Measurements from ENCODE around the gene MCC.

Gene MCC

DNA sequence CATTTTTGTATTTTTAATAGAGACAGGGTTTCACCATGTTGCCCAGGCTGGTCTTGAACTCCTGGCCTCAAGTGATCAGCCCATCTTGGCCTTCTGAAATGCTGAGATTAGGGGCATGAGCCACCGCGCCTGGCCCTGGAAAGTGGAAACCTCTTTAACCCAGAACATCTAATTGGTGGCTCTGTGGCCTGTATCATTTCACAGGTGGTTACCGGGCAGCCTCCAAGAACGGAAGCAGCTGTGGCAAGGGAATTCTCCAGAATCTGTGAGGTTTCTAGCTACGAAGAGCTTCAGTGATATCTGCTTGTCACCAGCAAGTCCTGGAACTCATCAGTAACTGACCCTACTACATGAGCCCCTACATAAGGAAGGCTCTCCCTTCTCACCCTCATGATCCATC lies 316.7 kb downstream of the MCC start:
- H3K27ac ChIP-seq, result no peak overlapping the region
- no peak overlapping the region for H3K4me3 ChIP-seq

DNA sequence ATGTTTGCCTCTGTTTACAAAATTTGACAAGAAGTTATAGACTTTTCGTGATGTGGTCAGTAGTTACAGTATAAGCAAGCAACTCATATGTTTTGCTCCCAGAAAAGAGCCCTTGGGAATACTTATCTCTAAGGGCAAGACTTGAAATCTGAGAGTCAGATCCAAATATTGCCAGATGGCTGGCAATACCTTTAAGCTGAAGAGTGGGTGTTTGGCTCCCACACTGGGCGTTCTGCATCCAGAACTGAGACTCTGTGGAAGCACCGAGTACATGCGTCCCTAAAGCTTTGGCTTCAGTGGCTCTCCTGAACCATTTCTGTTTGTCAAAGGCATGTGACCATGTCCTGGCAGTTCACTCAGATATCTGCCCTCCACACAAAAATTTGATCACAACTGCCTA lies 317.5 kb downstream of the MCC start:
- no peak overlapping the region for H3K27ac ChIP-seq
- H3K4me3 ChIP-seq, result no peak overlapping the region

DNA sequence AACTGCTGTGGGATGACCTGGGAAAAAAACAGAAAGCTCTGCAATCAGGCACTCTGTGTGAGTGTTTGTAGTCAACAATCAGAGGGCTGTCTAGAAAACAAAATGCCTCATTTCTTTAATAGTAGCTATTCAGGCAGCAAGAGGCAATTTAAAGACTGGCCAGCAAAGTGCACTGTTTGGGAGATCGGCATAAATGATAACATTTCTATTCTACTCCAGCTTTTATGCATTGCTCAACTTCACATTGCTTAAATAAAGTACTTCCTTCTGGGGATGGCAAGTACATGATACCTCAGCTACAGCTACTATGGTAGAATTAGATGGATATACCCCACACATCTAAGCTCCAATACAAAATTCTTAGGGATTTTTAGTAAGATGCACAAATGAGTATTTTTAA lies 318.5 kb downstream of the MCC start:
- Histone ChIP-seq H3K27ac (peak overlapping the region in 4 of 21 experiments; percentile 1 to 24 (median 14)), H3K4me3 (no peak overlapping the region)

DNA sequence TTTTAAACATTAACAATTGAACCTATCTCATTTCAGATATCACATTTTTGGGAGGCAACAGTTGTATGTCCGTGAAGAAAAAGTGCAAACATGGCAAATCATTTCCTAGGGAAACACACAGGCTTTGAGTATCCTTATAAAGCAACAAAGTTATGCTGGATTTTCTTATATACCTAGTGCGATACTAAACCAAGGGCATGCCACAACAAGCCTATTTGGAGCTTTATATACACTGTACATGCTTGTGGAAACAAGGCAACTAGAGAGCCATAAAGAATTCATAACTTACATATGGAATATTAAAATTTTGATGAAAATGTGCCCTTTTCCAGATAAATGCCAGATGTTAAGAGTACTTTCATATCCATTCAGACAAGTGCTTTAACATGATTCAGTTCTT lies 320.3 kb downstream of the MCC start:
- Histone ChIP-seq H3K27ac (peak overlapping the region in 10 of 21 experiments; percentile 2 to 79 (median 60)), H3K4me3 (no peak overlapping the region)

DNA sequence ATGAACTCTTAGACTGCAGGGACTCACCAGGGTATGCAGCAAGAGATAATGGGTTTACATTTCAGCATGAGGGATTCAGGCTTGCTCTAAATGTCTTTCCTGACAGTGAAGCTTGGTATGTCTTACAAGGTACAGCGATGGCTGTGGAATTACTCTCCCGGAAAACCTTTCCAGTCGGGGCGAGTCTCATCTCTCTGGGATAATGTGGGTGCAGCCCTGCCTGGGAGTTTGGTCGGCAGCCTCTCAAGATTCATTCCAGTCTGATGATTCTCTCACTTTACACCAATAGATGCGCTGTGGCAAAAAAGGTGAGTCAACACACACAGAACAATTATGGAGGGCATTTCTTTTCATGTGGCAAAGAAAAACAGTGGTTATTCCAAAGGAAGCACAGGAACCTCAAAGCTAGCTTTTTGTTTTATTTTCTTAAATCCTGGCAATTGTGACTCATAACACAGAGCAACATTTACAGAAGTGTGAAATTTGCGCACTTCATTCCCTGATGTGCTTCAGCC lies 321.3 kb downstream of the MCC start:
- no peak overlapping the region for H3K4me3 ChIP-seq
- H3K27ac ChIP-seq, result peak overlapping the region in 14 of 21 experiments; percentile 13 to 79 (median 51)

DNA sequence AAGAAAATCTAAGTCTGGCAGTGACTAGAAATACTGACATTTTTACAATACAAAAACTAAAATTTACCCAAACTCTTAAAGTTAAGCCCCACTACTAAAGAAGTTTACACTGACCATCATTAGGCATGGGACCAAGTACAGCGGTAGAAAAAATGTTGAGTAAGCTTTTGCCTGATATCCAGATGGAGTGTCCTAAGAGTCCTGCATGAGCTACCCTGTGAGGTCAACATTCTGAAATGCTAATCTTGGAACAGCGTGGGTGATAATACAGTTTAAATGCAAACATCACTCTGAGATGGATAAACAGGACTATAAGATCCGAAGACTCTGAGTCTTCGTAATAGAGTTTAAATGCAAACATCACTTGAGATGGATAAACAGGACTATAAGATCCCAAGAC lies 322.0 kb downstream of the MCC start:
- H3K4me3 ChIP-seq, result no peak overlapping the region
- H3K27ac ChIP-seq, result peak overlapping the region in 11 of 21 experiments; percentile 19 to 79 (median 41)

DNA sequence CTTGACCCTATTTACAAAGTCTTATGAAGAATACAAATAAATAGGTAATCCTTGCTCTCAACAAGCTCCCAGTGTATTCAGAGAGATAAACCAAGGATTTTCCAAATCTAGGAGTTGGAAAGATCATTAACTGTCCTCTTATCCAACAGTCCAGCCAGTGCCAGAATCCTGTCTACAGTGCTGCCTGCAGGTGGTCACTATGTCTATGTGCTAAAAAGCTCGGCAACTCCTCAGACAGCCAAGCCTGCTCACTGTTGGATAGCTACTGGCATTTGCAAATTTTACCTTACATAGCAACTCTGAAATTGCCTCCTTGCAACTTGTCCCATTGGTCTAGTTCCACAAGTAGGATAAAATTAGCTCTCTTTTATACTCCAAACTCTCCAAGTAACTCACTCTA lies 324.2 kb downstream of the MCC start:
- Histone ChIP-seq H3K27ac (no peak overlapping the region), H3K4me3 (no peak overlapping the region)

DNA sequence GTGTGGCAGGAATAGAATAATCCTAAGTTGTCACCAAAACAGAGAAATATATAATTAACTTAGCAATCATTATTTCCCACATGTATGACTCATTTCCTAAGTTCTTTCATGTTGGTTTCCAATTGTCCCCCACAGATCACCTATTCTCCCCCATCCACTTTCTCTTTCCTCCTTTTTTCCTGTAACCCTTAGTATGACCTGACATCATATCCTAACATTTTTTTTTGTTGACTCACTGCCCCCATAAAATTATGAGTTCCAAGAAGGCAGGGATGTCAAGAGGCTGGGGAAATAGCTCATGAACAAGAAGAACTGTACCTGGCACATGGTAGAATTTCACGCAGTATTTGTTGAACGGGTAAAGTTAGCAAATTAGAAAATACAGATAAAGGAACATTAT lies 324.9 kb downstream of the MCC start:
- peak overlapping the region in 3 of 21 experiments; percentile 30 to 41 (median 33) for H3K27ac ChIP-seq
- no peak overlapping the region for H3K4me3 ChIP-seq

DNA sequence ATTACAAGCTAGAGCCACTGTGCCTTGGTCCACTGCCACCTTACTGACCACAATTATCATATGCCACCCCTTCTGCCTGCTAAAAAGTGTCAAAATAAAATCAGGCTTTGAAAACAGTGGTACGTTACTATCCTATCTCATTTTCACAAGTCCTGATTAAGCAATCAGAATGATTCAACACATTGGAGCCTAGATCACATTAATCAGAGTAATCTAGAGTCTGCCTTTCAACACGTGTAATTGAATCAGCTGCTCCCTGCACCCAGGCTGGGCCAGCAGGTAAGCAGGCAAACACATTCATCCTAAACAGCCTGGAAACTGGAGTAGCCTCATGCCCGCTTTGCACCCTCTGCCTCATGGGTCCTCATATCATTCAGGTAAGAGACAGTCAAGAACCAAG lies 325.5 kb downstream of the MCC start:
- peak overlapping the region in 10 of 21 experiments; percentile 1 to 72 (median 34) for H3K27ac ChIP-seq

DNA sequence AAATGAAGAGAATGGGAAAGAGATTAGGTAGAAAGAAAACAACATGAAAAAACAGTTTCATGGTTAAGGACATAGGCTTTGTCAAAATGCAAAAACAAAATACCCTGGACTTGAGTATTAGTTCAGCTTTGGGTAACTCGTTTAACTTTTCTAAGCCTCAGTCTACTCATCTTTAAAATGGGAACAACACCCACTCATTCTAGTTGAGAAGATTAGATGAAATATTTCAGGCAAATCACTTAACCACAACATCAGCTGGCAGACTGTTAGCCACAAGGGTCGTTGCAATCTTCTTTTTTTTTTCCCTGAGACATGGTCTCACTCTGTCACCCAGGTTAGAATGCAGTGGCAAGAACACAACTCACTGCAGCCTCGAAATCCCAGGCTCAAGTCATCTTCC lies 326.0 kb downstream of the MCC start:
- peak overlapping the region in 10 of 21 experiments; percentile 8 to 72 (median 34) for H3K27ac ChIP-seq

More for the DNA sequence above, 325.5 kb downstream of the MCC start:
- H3K4me3 ChIP-seq, result no peak overlapping the region

DNA sequence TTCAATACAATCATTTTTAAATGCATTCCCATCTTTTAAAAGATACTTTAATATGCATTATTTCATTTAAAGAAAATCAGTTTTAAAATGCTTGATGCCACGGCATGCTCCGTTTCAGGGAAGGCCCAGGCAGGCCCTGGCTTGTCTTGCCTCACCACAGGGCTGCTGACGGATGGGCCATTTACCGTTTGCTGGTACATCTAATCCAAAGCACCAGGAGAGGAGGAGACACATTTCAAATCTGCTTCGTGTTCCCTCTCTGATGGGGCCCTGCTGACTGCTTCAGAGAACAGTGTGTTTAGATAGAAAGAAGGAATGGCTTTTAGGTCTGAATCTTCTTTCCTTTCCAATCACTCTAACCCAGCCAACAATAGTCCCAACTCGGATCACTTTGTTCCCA lies 326.4 kb downstream of the MCC start:
- peak overlapping the region in 7 of 21 experiments; percentile 8 to 30 (median 18) for H3K27ac ChIP-seq
- H3K4me3 ChIP-seq, result no peak overlapping the region

More for the DNA sequence above, 326.0 kb downstream of the MCC start:
- no peak overlapping the region for H3K4me3 ChIP-seq

DNA sequence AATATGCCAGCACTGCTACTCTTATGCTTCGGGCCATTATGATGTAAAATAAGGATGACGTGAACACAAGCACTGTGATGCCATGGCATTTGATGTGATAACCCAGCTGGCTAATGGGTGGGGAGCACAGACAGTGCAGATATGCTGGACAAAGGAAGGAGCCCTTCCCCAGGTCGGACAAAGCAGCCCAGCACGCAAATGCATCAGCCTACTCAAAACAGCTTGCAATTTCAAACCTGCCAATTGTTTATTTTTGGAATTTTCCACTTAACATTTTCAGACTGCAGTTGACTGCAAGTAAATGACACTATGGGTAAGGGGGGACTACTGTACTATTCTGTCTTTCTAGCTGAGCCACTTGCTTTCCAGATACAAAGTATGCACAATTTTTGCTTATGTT lies 330.4 kb downstream of the MCC start:
- H3K4me3 ChIP-seq, result no peak overlapping the region
- no peak overlapping the region for H3K27ac ChIP-seq

DNA sequence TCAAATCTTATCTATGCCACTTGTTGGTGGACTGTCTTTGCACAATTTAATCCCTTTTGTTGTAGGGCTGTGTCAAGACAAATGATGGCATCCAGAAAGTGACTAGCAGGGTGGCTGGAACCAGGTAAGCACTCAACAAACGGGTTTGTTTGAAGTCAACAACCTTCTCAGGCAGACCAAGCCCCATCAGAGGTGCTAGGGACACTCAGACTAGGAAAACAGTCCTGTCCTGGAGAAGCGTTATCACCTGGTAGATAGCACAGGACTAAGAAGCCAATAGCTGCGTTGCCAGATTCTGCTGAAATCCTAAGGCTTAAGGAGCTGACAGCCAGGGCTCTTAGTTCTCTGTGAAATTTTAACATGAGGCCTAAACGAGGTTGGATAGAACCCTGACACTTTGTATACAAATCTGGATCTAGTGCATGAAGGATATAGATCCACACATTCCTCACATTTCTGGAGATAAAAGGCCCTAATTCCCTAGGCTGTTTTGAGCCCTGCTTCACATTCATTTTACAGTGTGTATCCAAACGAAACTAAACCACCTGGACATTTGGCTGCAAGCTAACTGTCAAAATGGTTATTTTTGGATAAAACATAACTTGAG lies 331.9 kb downstream of the MCC start:
- H3K4me3 ChIP-seq, result no peak overlapping the region
- H3K27ac ChIP-seq, result no peak overlapping the region

DNA sequence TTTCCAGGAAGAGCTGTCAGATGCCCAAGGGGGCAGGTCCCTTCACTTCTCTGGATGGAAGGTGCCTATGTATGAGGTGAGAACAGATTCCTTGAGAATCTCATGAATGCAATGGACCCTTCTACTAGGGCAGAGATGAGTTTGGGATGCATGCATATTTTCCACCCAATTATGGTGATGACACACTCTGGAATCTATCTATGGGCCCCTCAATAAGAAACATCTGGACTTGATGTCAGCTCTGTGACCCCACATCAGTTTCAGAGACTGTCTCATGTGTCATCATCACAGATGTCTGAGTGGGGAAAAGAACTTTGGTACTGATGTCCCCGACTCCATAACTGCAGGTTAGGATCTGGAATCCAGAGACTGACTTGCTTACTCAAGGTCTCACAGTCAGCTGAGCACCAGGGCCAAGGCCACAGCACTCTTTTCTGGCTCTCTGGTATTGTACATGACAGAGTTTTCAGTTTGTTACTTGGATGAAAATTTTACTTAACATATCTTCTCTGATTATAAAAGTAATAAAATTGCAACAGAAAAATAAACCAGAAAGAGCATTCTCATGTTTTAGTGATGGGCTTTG lies 334.6 kb downstream of the MCC start:
- no peak overlapping the region for H3K27ac ChIP-seq
- H3K4me3 ChIP-seq, result no peak overlapping the region

DNA sequence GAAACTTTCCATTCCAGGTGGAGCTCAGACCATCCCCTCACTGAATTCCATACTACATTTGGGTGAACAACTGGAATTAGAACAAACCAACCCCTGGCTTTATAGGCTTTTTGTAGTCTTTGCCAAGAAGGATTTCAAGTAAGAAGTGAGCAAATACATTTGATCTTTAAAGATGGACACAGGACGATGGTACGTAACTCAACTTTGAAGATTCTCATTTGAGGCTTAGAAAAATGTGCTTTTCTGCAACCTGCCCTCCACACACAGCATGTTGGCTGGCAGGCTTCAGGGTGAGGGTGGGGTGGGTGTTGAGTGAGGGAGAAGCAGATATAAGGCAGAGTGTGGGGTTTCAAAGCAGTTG lies 335.9 kb downstream of the MCC start:
- H3K27ac ChIP-seq, result no peak overlapping the region
- no peak overlapping the region for H3K4me3 ChIP-seq

DNA sequence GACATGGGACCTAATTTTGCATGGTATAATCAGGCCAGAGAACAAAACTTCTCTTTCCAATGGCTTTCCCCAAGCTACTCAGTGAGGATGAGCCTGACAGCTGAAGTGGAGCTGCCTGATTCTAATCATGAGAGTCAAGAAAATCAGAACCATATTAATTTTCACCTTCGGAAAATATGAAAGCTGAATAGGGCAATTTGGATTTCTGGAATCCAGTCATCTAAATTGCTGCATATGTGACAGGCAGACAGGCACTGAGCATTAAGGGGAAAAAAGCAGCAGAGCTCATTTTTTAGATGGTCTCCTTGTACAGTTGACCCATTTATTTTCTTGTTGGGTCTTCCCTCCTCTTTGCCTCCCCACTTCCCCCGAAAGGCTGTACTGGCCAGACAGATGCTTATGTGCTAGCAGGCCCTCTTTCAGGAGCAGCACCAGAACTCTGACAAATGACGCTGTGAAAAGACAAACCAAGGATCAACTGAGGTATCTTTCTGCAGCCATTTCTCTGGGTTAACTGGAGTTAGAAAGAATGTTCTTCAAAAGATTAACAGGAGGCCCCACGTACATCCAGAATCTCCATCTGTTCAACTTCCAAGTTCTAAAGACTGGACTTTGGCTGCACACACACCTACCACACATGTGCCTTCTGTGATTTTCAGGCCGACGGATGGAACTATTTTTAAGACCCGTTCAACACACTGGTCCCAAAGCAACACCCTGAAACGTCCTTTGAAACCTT lies 336.4 kb downstream of the MCC start:
- Histone ChIP-seq H3K27ac (peak overlapping the region in 1 of 21 experiments; percentile 7), H3K4me3 (no peak overlapping the region)

DNA sequence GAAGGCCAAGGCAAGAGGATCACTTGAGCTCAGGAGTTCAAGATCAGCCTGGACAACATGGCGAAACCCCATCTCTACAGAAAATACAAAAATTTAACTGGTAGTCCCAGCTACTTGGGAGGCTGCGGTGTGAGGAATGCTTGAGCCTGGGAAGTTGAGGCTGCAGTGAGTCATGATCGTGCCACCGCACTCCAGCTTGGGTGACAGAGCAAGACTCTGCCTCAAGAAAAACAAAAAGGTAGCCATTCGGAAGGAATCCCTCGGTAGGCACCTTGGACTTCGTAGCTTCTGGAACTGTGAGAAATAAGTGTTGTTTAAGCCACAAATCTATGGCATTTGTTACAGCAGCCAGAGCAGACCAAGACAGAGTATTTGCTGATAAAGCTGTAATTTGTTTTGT lies 337.4 kb downstream of the MCC start:
- Histone ChIP-seq H3K4me3 (no peak overlapping the region), H3K27ac (no peak overlapping the region)

DNA sequence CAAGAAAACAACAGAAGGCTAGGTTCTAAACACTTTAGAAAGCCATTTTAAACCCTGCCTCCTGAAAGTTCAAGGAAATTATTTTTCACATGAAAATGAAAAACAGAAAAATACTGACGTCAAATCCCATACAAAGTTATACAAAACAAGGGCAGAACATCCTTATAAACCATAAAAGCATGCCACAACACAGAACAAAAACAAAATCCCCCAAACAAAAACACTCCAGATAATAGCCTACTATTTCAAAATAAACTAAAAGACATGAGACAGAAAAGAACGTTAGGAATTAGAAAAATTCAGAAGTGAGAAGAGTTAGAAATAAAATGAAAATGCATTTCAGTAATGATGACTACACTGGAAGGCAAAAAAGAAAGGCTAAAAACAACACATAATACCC lies 338.0 kb downstream of the MCC start:
- Histone ChIP-seq H3K4me3 (no peak overlapping the region), H3K27ac (peak overlapping the region in 2 of 21 experiments; percentile 12 to 40)

DNA sequence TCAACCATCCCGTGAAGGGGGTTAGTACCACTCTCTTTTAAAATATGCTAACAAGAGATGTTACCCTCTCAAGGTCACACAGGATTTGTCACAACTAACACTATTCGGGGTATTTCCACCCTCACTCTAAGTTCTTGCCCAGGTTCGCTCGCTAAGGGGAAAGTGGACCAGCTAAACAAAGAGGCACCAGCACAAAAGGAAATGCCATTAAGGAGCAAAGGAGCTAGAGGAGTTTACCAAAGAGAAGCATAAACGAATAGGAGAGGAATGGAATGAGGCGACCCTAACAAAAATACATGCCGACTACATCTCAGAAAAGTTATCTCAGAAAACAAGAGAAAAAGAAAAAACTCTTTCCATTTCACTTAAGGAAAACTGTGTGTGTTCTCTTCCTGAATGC lies 340.7 kb downstream of the MCC start:
- peak overlapping the region in 4 of 21 experiments; percentile 26 to 63 (median 32) for H3K27ac ChIP-seq
- H3K4me3 ChIP-seq, result no peak overlapping the region

DNA sequence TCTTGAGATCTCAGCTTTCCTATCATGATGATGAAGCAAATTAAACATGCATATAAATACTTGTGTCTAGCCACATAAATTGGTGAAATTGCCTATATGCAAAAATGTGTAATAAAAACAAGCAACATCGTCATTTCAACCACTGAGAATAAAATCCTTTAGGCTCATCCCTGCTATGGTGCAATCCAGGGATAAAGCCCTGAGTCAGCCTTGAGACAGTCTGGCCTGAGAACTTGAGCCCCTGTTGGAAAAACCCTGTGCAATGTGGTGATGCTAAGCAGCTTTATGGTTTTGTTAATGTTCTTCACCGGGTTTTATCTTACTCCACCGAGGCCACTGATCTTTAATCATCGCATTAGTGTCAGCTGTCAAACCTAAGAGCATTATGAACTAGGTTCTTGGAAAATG lies 341.1 kb downstream of the MCC start:
- Histone ChIP-seq H3K4me3 (no peak overlapping the region), H3K27ac (peak overlapping the region in 3 of 21 experiments; percentile 26 to 78 (median 63))
